Nephron (organoid): ENCODE results near the gene EXOSC5.

Experiments
- H3K27ac Mint-ChIP-seq, 3 experiments: 2 replicates each; pipeline ENCODE4 v1.8.0; 2020; ENCODE audit warnings: mixed read lengths in 3 of 3, mild to moderate bottlenecking in 2 of 3, moderate library complexity in 1 of 3
- H3K27me3 Mint-ChIP-seq: 2 replicates; pipeline ENCODE4 v1.8.0; 2021; ENCODE audit warnings: low read depth, mild to moderate bottlenecking, moderate library complexity, mixed read lengths
- H3K36me3 Mint-ChIP-seq: 2 replicates; pipeline ENCODE4 v1.8.0; 2020; ENCODE audit warnings: low read depth, mixed read lengths
- H3K4me1 Mint-ChIP-seq: 2 replicates; pipeline ENCODE4 v1.8.0; 2020; ENCODE audit warnings: mixed read lengths
- H3K4me3 Mint-ChIP-seq, 3 experiments: 2 replicates each; pipeline ENCODE4 v1.8.0; 2020; ENCODE audit warnings: mild to moderate bottlenecking in 3 of 3, mixed read lengths in 3 of 3, moderate library complexity in 2 of 3
- H3K9me3 Mint-ChIP-seq: 2 replicates; pipeline ENCODE4 v1.8.0; 2020; ENCODE audit warnings: mixed read lengths
- CTCF ChIP-seq, 3 experiments: fragments of 200-600 bp; sonication (generic); IDR thresholded peaks; one replicate each; pipeline ENCODE4 v1.5.0; 2021; ENCODE audit warnings: antibody characterized with exemption in 3 of 3; ENCODE audit not compliant: unreplicated experiment in 3 of 3

Gene EXOSC5

GRCh38 chr19:41433171-41433570 is 36.0 kb upstream of the EXOSC5 start:
- H3K27me3 Mint-ChIP-seq = no peaks in the 10 kb centered on the region
- no peak for TF ChIP-seq CTCF (IDR thresholded peaks at IDR 0.05; ENCODE audit: unreplicated experiment in 3 of 3)
- H3K36me3 Mint-ChIP-seq = peaks cover 34% of the 10 kb centered on the region
- no peak overlapping the region for H3K27ac Mint-ChIP-seq
- H3K4me1 Mint-ChIP-seq = peaks cover 26% of the 10 kb centered on the region
- no peaks in the 10 kb centered on the region for H3K9me3 Mint-ChIP-seq
- no peak overlapping the region for H3K4me3 Mint-ChIP-seq

GRCh38 chr19:41431426-41432386 is 34.5 kb upstream of the EXOSC5 start:
- H3K27ac Mint-ChIP-seq = peak overlapping the region; percentile 35 to 82 (median 61)
- peaks cover 33% of the 10 kb centered on the region for H3K36me3 Mint-ChIP-seq
- peak overlapping the region in 2 of 3 experiments; percentile 22 to 37 for H3K4me3 Mint-ChIP-seq
- TF ChIP-seq CTCF (IDR thresholded peaks at IDR 0.05; ENCODE audit: unreplicated experiment in 3 of 3) = peak; percentile 31 to 40 (median 32)
- no peaks in the 10 kb centered on the region for H3K27me3 Mint-ChIP-seq
- peaks cover 31% of the 10 kb centered on the region for H3K4me1 Mint-ChIP-seq
- no peaks in the 10 kb centered on the region for H3K9me3 Mint-ChIP-seq

GRCh38 chr19:41430922-41431321 is 33.8 kb upstream of the EXOSC5 start:
- H3K36me3 Mint-ChIP-seq = peaks cover 28% of the 10 kb centered on the region
- no peaks in the 10 kb centered on the region for H3K9me3 Mint-ChIP-seq
- no peak overlapping the region for H3K4me3 Mint-ChIP-seq
- TF ChIP-seq CTCF (IDR thresholded peaks at IDR 0.05; ENCODE audit: unreplicated experiment in 3 of 3) = no peak
- H3K27me3 Mint-ChIP-seq = no peaks in the 10 kb centered on the region
- H3K27ac Mint-ChIP-seq = peak overlapping the region in 2 of 3 experiments; percentile 61 to 82
- H3K4me1 Mint-ChIP-seq = peaks cover 33% of the 10 kb centered on the region

GRCh38 chr19:41428481-41428859 is 31.3 kb upstream of the EXOSC5 start:
- Mint-ChIP-seq H3K36me3 (peaks cover 23% of the 10 kb centered on the region), H3K27ac (peak overlapping the region; percentile 63 to 89 (median 70)), H3K4me3 (peak overlapping the region; percentile 63 to 82 (median 70)), H3K4me1 (peaks cover 28% of the 10 kb centered on the region), H3K9me3 (no peaks in the 10 kb centered on the region), H3K27me3 (no peaks in the 10 kb centered on the region)
- no peak for TF ChIP-seq CTCF (IDR thresholded peaks at IDR 0.05; ENCODE audit: unreplicated experiment in 3 of 3)

GRCh38 chr19:41427647-41428480 is 30.7 kb upstream of the EXOSC5 start:
- Mint-ChIP-seq H3K27ac (peak overlapping the region; percentile 70 to 89 (median 88)), H3K36me3 (peaks cover 20% of the 10 kb centered on the region), H3K27me3 (no peaks in the 10 kb centered on the region), H3K9me3 (no peaks in the 10 kb centered on the region), H3K4me1 (peaks cover 28% of the 10 kb centered on the region), H3K4me3 (peak overlapping the region; percentile 76 to 84 (median 82))
- no peak for TF ChIP-seq CTCF (IDR thresholded peaks at IDR 0.05; ENCODE audit: unreplicated experiment in 3 of 3)
